Measurements from ENCODE around the gene NTHL1. TPM values are rescaled to one million over a fixed set of nuclear protein-coding genes. Genes with fewer than 3 reads are reported as not detected.

NTHL1 gene
- total RNA-seq, 2 donors from 2014 or later = 10.3 to 17.7 TPM

DNA sequence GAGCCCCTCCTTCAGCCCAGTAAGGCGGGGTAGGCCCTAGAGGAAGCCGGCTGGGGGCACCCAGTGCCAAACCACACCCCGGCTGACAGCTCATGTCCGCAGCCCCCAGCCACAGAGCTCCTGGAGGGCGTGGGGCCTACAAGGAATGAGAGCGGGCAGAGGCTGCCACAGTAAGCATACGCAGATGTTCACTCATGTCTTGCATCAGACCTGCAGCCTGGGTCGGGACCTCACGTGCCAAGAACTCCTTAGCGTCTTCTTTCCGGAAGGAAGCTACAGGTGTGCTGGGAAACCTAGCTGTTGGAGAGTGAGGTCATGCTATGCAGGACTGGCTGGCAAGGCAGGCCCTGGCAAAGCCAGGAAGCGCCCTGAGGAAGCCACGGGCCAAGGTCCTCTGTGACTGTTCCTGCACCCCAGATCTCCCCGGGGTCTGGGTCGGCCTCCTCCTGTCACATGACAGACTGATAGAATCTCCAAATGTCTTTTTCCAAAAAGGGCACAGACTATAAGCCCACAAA, 39.6 kb downstream of the NTHL1 start:
- H3K4me3 ChIP-seq = peak overlapping the region in 1 of 2 donors; percentile 99
- no peak overlapping the region for H3K27ac ChIP-seq
- no peak for DNase-seq (ENCODE audit: low spot score)
- peaks cover 0 to 67% of the 10 kb centered on the region in 2 donors for H3K4me1 ChIP-seq
- H3K9me3 ChIP-seq = no peaks in the 10 kb centered on the region
- no peaks in the 10 kb centered on the region for H3K27me3 ChIP-seq
- peaks cover 3% of the 10 kb centered on the region for H3K36me3 ChIP-seq
- no peak for TF ChIP-seq CTCF (IDR thresholded peaks at IDR 0.05)

- no peak overlapping the region for H3K27ac ChIP-seq
- H3K4me1 ChIP-seq = peaks cover 0 to 67% of the 10 kb centered on the region in 2 donors
- DNase-seq (ENCODE audit: low spot score) = no peak
- no peak overlapping the region for H3K4me3 ChIP-seq
- H3K27me3 ChIP-seq = no peaks in the 10 kb centered on the region
- peaks cover 11% of the 10 kb centered on the region for H3K36me3 ChIP-seq
- TF ChIP-seq CTCF (IDR thresholded peaks at IDR 0.05) = no peak
- no peaks in the 10 kb centered on the region for H3K9me3 ChIP-seq
Measured at GRCh38 chr16:2007081-2007836, 40.4 kb downstream of the NTHL1 start.

GRCh38 chr16:2006317-2006716, 41.3 kb downstream of the NTHL1 start:
- Histone ChIP-seq H3K27me3 (no peaks in the 10 kb centered on the region), H3K27ac (no peak overlapping the region), H3K4me3 (no peak overlapping the region), H3K36me3 (peaks cover 21% of the 10 kb centered on the region), H3K9me3 (no peaks in the 10 kb centered on the region), H3K4me1 (peaks cover 0 to 67% of the 10 kb centered on the region in 2 donors)
- TF ChIP-seq CTCF (IDR thresholded peaks at IDR 0.05) = no peak
- DNase-seq (ENCODE audit: low spot score) = no peak

- Histone ChIP-seq H3K36me3 (peaks cover 26% of the 10 kb centered on the region), H3K27me3 (no peaks in the 10 kb centered on the region), H3K9me3 (no peaks in the 10 kb centered on the region), H3K4me3 (no peak overlapping the region), H3K4me1 (peaks cover 0 to 66% of the 10 kb centered on the region in 2 donors), H3K27ac (no peak overlapping the region)
- no peak for TF ChIP-seq CTCF (IDR thresholded peaks at IDR 0.05)
- no peak for DNase-seq (ENCODE audit: low spot score)
Measured at GRCh38 chr16:2005646-2006045, 42.0 kb downstream of the NTHL1 start.

DNA sequence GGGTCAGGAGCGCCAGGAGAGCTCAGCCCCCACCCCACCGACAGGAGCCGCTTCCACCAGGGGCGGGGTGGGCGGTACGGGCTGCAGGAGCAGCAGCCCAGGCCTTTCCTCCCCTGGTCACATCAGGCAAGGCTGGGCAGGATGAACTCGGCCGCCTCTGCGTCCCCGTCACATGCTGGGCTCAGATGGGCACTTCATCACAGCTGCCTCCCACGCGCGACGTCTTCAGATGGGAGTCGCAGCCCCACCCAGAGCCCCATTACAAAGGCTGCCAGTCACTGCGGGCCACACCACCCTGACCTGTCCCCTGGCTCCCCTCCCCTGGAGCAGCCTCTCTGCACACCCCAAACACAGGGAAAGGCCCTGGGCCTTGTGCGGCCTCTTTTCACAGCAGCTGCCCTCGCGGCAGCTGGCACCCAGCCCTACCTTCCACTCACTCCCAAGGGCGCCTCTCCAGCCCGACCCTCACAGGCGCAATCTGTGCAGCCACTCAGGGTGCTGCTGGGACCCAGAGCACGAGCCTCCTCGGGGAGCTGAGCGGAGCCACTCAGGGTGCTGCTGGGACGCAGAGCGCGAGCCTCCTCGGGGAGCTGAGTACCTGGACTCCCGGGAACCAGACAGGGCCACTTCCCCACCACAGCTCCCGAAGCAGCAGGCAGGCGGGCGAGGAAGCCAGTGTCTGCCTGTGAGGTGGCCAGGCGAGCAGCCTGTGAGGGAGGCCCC, 42.7 kb downstream of the NTHL1 start:
- DNase-seq (ENCODE audit: low spot score) = no peak
- H3K4me3 ChIP-seq = no peak overlapping the region
- H3K27me3 ChIP-seq = no peaks in the 10 kb centered on the region
- no peak overlapping the region for H3K27ac ChIP-seq
- H3K4me1 ChIP-seq = peaks cover 0 to 59% of the 10 kb centered on the region in 2 donors
- H3K9me3 ChIP-seq = no peaks in the 10 kb centered on the region
- no peak for TF ChIP-seq CTCF (IDR thresholded peaks at IDR 0.05)
- peaks cover 32% of the 10 kb centered on the region for H3K36me3 ChIP-seq

All from right atrium auricular region (tissue), 2 donors.